KMS-11 (cell line): Measurements from ENCODE around the gene SHROOM2.

Source experiments
- H2AFZ ChIP-seq: fragments of 200-600 bp; sonication (generic); 2 replicates; pipeline ENCODE4 v1.6.1; 2016; ENCODE audit warnings: antibody characterized with exemption, mixed run types, low read depth
- H3K27ac ChIP-seq: fragments of 200-600 bp; sonication (generic); 2 replicates; pipeline ENCODE4 v1.6.1; 2016; ENCODE audit warnings: mild to moderate bottlenecking, mixed run types
- H3K27me3 ChIP-seq: fragments of 200-600 bp; sonication (generic); 2 replicates; pipeline ENCODE4 v1.6.1; 2017; ENCODE audit warnings: mild to moderate bottlenecking, low read depth, mixed run types, moderate library complexity; ENCODE audit not compliant: insufficient read depth
- H3K36me3 ChIP-seq: fragments of 200-600 bp; sonication (generic); 2 replicates; pipeline ENCODE4 v1.6.1; 2017; ENCODE audit warnings: mild to moderate bottlenecking, mixed run types; ENCODE audit not compliant: insufficient read depth
- H3K4me1 ChIP-seq: fragments of 200-600 bp; sonication (generic); 2 replicates; pipeline ENCODE4 v1.6.1; 2016; ENCODE audit warnings: mild to moderate bottlenecking, low read depth, mixed run types; ENCODE audit not compliant: poor library complexity, severe bottlenecking
- H3K4me2 ChIP-seq: fragments of 200-600 bp; sonication (generic); 2 replicates; pipeline ENCODE4 v1.7.0; 2016; ENCODE audit warnings: mild to moderate bottlenecking, mixed run types
- H3K4me3 ChIP-seq: fragments of 200-600 bp; sonication (generic); IDR thresholded peaks from 2 replicates; pipeline ENCODE4 v1.6.1; 2017; ENCODE audit warnings: low read depth, low read length, mixed read lengths; ENCODE audit not compliant: insufficient read depth
- H3K79me2 ChIP-seq: fragments of 200-600 bp; sonication (generic); 2 replicates; pipeline ENCODE4 v1.6.1; 2016; ENCODE audit warnings: low read depth, mixed run types; ENCODE audit not compliant: insufficient read depth
- H3K9ac ChIP-seq: fragments of 200-600 bp; sonication (generic); 2 replicates; pipeline ENCODE4 v1.6.1; 2016; ENCODE audit warnings: mild to moderate bottlenecking, mixed run types
- H4K20me1 ChIP-seq: fragments of 200-600 bp; sonication (generic); 2 replicates; pipeline ENCODE4 v1.6.1; 2016; ENCODE audit warnings: mild to moderate bottlenecking, mixed run types; ENCODE audit not compliant: insufficient read depth
- CTCF ChIP-seq: fragments of 200-600 bp; sonication (generic); conservative IDR thresholded peaks from 2 replicates; pipeline ENCODE4 v1.6.1; 2017; ENCODE audit warnings: low read depth, mild to moderate bottlenecking, antibody characterized with exemption, low read length, moderate library complexity, mixed read lengths

SHROOM2 gene

DNA sequence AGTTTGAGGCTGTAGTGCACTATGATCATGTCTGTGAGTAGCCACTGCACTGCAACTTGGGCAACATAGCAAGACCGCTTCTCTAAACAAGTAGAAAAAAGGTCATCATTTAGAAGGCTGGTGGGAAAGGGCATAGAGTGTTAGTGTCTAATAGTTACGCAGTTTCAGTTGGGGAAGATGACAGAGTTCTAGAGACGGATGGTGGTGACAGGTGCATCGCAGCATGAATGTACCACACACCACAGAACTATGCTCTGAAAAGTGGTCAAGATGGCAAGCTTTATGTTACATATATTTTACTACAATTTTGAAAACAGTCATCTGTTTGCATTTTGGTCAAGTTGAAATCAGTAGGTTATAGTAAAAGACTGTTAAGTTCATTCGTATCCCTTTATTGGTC, 157.2 kb downstream of the SHROOM2 start:
- H3K27me3 ChIP-seq: no peaks in the 10 kb centered on the region
- H3K4me3 ChIP-seq: no peak overlapping the region
- H3K36me3 ChIP-seq: no peaks in the 10 kb centered on the region
- peak overlapping the region; percentile 73 for H3K4me2 ChIP-seq
- H3K79me2 ChIP-seq: no peaks in the 10 kb centered on the region
- no peak for TF ChIP-seq CTCF
- H4K20me1 ChIP-seq: no peaks in the 10 kb centered on the region
- peaks cover 54% of the 10 kb centered on the region for H3K4me1 ChIP-seq
- peak overlapping the region; percentile 76 for H3K27ac ChIP-seq
- H3K9ac ChIP-seq: peak overlapping the region; percentile 22; the same call in 1 of the 2 replicates
- no peak overlapping the region for H2AFZ ChIP-seq

- Histone ChIP-seq H3K79me2 (no peaks in the 10 kb centered on the region), H3K9ac (no peak overlapping the region), H3K4me3 (no peak overlapping the region), H4K20me1 (no peaks in the 10 kb centered on the region), H3K27me3 (no peaks in the 10 kb centered on the region), H3K27ac (no peak overlapping the region), H3K4me1 (peaks cover 21% of the 10 kb centered on the region), H2AFZ (no peak overlapping the region), H3K36me3 (no peaks in the 10 kb centered on the region), H3K4me2 (no peak overlapping the region)
- no peak for TF ChIP-seq CTCF
These were observed 161.0 kb downstream of the SHROOM2 start for GRCh38 chrX:9947131-9947794.

DNA sequence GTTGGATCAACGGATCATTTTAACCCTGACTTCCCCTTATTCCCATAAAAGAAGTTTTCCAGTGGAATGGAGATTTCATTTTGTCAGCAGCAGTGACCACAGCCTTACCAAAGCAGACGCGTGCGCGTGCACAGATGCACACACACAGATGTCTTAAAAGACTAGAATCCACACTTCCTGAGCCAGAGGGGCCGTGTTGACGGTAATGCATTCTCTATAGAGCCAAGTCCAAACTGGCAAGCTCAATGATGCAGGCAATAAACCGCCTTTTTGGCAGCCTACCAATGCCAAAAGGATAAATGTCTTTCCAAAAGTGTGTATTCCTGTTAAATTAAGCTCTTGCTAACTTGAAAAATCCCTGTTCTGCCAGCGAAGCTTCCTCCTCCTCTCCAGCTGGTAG, 162.2 kb downstream of the SHROOM2 start:
- no peak overlapping the region for H3K9ac ChIP-seq
- TF ChIP-seq CTCF: no peak
- H3K4me2 ChIP-seq: no peak overlapping the region
- no peak overlapping the region for H3K27ac ChIP-seq
- H3K36me3 ChIP-seq: no peaks in the 10 kb centered on the region
- no peaks in the 10 kb centered on the region for H4K20me1 ChIP-seq
- no peak overlapping the region for H3K4me3 ChIP-seq
- H3K4me1 ChIP-seq: peaks cover 10% of the 10 kb centered on the region
- no peaks in the 10 kb centered on the region for H3K27me3 ChIP-seq
- H2AFZ ChIP-seq: no peak overlapping the region
- no peaks in the 10 kb centered on the region for H3K79me2 ChIP-seq

- Histone ChIP-seq H3K4me2 (no peak overlapping the region), H3K9ac (no peak overlapping the region), H3K79me2 (no peaks in the 10 kb centered on the region), H3K4me1 (no peaks in the 10 kb centered on the region), H4K20me1 (no peaks in the 10 kb centered on the region), H3K36me3 (no peaks in the 10 kb centered on the region), H3K27ac (no peak overlapping the region), H3K27me3 (no peaks in the 10 kb centered on the region), H2AFZ (no peak overlapping the region), H3K4me3 (no peak overlapping the region)
- no peak for TF ChIP-seq CTCF
These were observed 166.1 kb downstream of the SHROOM2 start for GRCh38 chrX:9952300-9952699.
